Activated T-cell treated with anti-CD3 and anti-CD28 coated beads, Interleukin-2, amount 50 U/mL, for 1 hour (primary cell): ENCODE results near the gene IZUMO1R.
"Not testable (repeated sequence)": the region's sequence is repeated elsewhere in the genome, so short reads cannot be mapped to it uniquely, and the experiment has no call there.

Source experiments
- DNase-seq: peaks from one replicate; pipeline ENCODE4 v3.0.0-alpha.2; 2020

The IZUMO1R gene

GRCh38 chr11:94328587-94329080 lies 24.3 kb downstream of the IZUMO1R start:
- no peak for DNase-seq

GRCh38 chr11:94329501-94329900 lies 25.1 kb downstream of the IZUMO1R start:
- DNase-seq, result no peak

- no peak for DNase-seq
These were observed 26.4 kb downstream of the IZUMO1R start for GRCh38 chr11:94330789-94331188.

- DNase-seq, result no peak
These were observed 28.4 kb downstream of the IZUMO1R start for GRCh38 chr11:94332814-94333213.

- no peak for DNase-seq
These were observed 31.7 kb downstream of the IZUMO1R start for GRCh38 chr11:94336033-94336432.

- no peak for DNase-seq
These were observed 34.3 kb downstream of the IZUMO1R start for GRCh38 chr11:94338651-94339050.

GRCh38 chr11:94342250-94342649 lies 37.9 kb downstream of the IZUMO1R start:
- no peak for DNase-seq

- no peak for DNase-seq
These were observed 39.1 kb downstream of the IZUMO1R start for GRCh38 chr11:94343495-94343894.

GRCh38 chr11:94346311-94346710 lies 41.9 kb downstream of the IZUMO1R start:
- DNase-seq, result not testable (repeated sequence)

- not testable (repeated sequence) for DNase-seq
These were observed 46.6 kb downstream of the IZUMO1R start for GRCh38 chr11:94350850-94351563.
